ENCODE measurements around the gene ANKFN1. TPM values are rescaled to one million over a fixed set of nuclear protein-coding genes. Genes with fewer than 3 reads are reported as not detected.

ANKFN1 gene
- total RNA-seq, 1 experiment from 2014 or later, result not detected

GRCh38 chr17:56367366-56367765, 214.1 kb downstream of the ANKFN1 start:
- ChIA-PET POLR2A (ENCODE audit: low non-redundant PET) (no interaction called here), CTCF (no interaction called here)
- Histone ChIP-seq H3K4me3 (ENCODE audit: low read depth, low read length, poor library complexity, severe bottlenecking) (no peak overlapping the region), H3K9me3 (ENCODE audit: low read depth, low read length, poor library complexity, severe bottlenecking) (no peaks in the 10 kb centered on the region), H3K4me1 (ENCODE audit: insufficient read depth, low read length, poor library complexity, severe bottlenecking) (no peaks in the 10 kb centered on the region), H3K27ac (ENCODE audit: low read depth, low read length, poor library complexity, severe bottlenecking) (no peak overlapping the region), H3K36me3 (ENCODE audit: insufficient read depth, low read length, poor library complexity, severe bottlenecking) (no peaks in the 10 kb centered on the region), H3K27me3 (replicated peaks; ENCODE audit: insufficient read depth, low read depth, low read length, poor library complexity) (peaks cover 10% of the 10 kb centered on the region)
- intact Hi-C loops (cut with micrococcal nuclease; ENCODE audit: unreplicated experiment), result no loop called here
- BruUV-seq (replicated peaks), result no TSS peak
- no peak for DNase-seq (ENCODE audit: low spot score)
- no peak for TF ChIP-seq EZH2 (IDR thresholded peaks at IDR 0.05; ENCODE audit: borderline replicate concordance, low read depth, low read length, poor library complexity, severe bottlenecking)
- no peak for TF ChIP-seq CTCF (conservative IDR thresholded peaks at IDR 0.05; ENCODE audit: low read depth, low read length)

GRCh38 chr17:56373981-56374833, 220.9 kb downstream of the ANKFN1 start:
- BruUV-seq (replicated peaks), result no TSS peak
- no peaks in the 10 kb centered on the region for H3K4me1 ChIP-seq (ENCODE audit: insufficient read depth, low read length, poor library complexity, severe bottlenecking)
- H3K4me3 ChIP-seq (ENCODE audit: low read depth, low read length, poor library complexity, severe bottlenecking), result no peak overlapping the region
- intact Hi-C loops (cut with micrococcal nuclease; ENCODE audit: unreplicated experiment), result no loop called here
- TF ChIP-seq CTCF (conservative IDR thresholded peaks at IDR 0.05; ENCODE audit: low read depth, low read length), result no peak
- no peak for TF ChIP-seq EZH2 (IDR thresholded peaks at IDR 0.05; ENCODE audit: borderline replicate concordance, low read depth, low read length, poor library complexity, severe bottlenecking)
- no peak overlapping the region for H3K27ac ChIP-seq (ENCODE audit: low read depth, low read length, poor library complexity, severe bottlenecking)
- H3K36me3 ChIP-seq (ENCODE audit: insufficient read depth, low read length, poor library complexity, severe bottlenecking), result no peaks in the 10 kb centered on the region
- DNase-seq (ENCODE audit: low spot score), result no peak
- ChIA-PET POLR2A (ENCODE audit: low non-redundant PET) (no interaction called here), CTCF (no interaction called here)
- H3K9me3 ChIP-seq (ENCODE audit: low read depth, low read length, poor library complexity, severe bottlenecking), result no peaks in the 10 kb centered on the region
- peaks cover 17% of the 10 kb centered on the region for H3K27me3 ChIP-seq (replicated peaks; ENCODE audit: insufficient read depth, low read depth, low read length, poor library complexity)

- no TSS peak for BruUV-seq (replicated peaks)
- ChIA-PET POLR2A (ENCODE audit: low non-redundant PET) (no interaction called here), CTCF (no interaction called here)
- Histone ChIP-seq H3K27me3 (replicated peaks; ENCODE audit: insufficient read depth, low read depth, low read length, poor library complexity) (no peaks in the 10 kb centered on the region), H3K27ac (ENCODE audit: low read depth, low read length, poor library complexity, severe bottlenecking) (no peak overlapping the region), H3K4me3 (ENCODE audit: low read depth, low read length, poor library complexity, severe bottlenecking) (no peak overlapping the region), H3K36me3 (ENCODE audit: insufficient read depth, low read length, poor library complexity, severe bottlenecking) (no peaks in the 10 kb centered on the region), H3K9me3 (ENCODE audit: low read depth, low read length, poor library complexity, severe bottlenecking) (no peaks in the 10 kb centered on the region), H3K4me1 (ENCODE audit: insufficient read depth, low read length, poor library complexity, severe bottlenecking) (no peaks in the 10 kb centered on the region)
- intact Hi-C loops (cut with micrococcal nuclease; ENCODE audit: unreplicated experiment), result no loop called here
- TF ChIP-seq EZH2 (IDR thresholded peaks at IDR 0.05; ENCODE audit: borderline replicate concordance, low read depth, low read length, poor library complexity, severe bottlenecking), result no peak
- TF ChIP-seq CTCF (conservative IDR thresholded peaks at IDR 0.05; ENCODE audit: low read depth, low read length), result no peak
- DNase-seq (ENCODE audit: low spot score), result no peak
Measured at GRCh38 chr17:56389356-56389755, 236.1 kb downstream of the ANKFN1 start.

All from A673 (cell line).